ELR (cell line): ENCODE data around the gene PI16.
A peak's percentile ranks its signal among the peaks of the same experiment; 100 is the strongest.

Experiments used
- DNase-seq: peaks from one replicate; pipeline ENCODE4 v3.0.0-alpha.2; 2015; ENCODE audit warnings: low read depth

PI16 gene, protein sequence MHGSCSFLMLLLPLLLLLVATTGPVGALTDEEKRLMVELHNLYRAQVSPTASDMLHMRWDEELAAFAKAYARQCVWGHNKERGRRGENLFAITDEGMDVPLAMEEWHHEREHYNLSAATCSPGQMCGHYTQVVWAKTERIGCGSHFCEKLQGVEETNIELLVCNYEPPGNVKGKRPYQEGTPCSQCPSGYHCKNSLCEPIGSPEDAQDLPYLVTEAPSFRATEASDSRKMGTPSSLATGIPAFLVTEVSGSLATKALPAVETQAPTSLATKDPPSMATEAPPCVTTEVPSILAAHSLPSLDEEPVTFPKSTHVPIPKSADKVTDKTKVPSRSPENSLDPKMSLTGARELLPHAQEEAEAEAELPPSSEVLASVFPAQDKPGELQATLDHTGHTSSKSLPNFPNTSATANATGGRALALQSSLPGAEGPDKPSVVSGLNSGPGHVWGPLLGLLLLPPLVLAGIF

GRCh38 chr6:36954262-36954931 is at the start of gene PI16:
Gene PI16, plus strand, starts transcription at chr6:36954738. Its CDS starts 23 bp downstream, at chr6:36954761.
- no peak for DNase-seq

- DNase-seq = peak; percentile 58
Measured at GRCh38 chr6:36904851-36905393, 49.6 kb upstream of the PI16 start.

- DNase-seq = no peak
Measured at GRCh38 chr6:36906539-36907325, 47.8 kb upstream of the PI16 start.

GRCh38 chr6:36907781-36908180 is 46.8 kb upstream of the PI16 start:
- DNase-seq = no peak

DNA sequence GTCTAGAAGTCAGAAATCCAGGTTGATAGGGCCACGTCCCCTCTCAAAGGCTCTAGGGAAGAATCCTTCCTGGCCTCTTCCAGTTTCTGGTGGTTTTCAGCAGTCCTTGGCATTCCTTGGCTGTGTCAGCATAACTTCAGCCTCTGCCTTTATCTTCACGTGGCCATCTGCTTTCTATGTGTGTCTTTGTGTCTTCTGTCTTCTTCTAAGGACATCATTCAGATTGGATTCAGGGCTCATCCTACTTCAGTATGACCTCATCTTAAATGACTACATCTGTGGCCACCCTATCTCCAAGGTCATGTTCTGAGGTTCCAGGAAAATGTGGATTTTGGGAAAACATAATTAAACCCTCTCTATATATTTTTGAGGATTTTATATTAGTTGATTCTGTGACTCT is 45.8 kb upstream of the PI16 start:
- DNase-seq = no peak

DNA sequence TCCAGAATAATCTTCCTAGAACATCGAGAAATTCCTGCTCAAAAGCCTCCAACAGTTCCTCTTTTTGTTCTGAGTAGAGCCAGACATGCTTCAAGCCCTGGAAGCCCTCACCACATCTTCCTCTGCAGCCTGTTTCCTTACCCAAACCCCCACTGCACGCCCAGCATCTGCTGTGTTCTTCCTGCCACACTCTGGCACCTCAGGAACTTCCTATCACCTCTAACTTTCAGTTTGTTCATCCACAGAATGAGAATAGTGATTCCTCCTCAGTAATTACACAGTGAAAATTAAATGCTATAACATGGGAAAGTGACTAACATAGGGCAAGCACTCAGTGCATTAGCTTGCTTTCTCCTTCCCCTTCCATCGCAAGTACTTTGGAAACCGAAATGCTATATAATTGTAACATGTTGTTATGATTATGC is 42.5 kb upstream of the PI16 start:
- no peak for DNase-seq

DNA sequence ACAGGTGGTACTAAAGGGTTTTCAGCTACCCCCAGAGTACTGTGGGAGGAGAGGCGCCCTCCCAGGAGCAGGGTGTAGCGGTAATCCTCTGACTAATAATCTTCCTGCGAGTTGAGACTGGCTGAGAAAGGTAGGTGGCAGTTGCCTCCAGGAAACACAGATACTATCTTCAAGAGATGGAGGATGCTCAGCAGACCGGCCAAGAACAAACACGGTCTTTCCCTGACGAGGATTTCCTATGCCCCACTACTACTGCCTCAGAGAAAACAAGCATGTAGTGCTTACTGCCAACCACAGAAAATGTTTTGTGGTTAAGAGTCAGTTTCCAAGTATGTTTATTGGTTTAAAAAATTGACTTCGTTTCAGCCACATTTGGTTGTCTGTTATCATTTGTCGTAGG is 42.0 kb upstream of the PI16 start:
- peak; percentile 94 for DNase-seq

DNA sequence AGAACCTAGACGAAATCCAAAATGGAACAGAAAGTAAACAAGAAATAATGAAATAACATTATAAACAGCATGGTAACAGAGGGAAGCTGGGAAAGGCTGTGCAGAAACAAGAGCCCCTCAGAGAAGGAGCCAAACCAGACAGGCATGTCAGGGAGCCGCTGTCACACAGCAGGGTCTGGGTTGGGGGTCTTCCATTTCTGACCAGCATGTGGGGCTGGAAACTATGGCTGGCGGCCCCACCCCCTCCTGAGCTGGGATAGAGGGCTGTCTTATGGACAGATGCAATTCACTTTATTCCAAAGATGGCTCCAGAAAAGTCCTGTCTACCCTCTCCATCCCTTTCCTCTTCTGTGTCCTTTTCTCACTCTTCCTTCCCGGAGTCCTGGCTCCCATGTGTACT is 41.5 kb upstream of the PI16 start:
- no peak for DNase-seq

DNA sequence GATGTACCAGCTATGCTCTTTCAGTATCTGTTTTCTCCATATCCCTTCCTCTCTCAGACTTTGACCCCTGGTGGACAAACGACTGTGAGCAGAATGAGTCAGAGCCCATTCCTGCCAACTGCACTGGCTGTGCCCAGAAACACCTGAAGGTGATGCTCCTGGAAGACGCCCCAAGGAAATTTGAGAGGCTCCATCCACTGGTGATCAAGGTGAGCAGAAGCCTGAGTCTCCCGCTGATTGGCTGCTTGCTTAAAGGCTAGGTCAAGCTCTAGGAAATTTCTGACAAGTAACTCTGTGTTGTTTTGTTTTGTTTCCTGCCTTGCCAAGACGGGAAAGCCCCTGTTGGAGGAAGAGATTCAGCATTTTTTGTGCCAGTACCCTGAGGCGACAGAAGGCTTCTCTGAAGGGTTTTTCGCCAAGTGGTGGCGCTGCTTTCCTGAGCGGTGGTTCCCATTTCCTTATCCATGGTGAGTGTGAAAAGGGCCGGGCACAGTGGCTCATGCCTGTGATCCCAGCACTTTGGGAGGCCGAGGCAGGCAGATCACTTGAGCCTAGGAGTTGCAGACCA is 40.2 kb upstream of the PI16 start:
- DNase-seq = peak; percentile 80

DNA sequence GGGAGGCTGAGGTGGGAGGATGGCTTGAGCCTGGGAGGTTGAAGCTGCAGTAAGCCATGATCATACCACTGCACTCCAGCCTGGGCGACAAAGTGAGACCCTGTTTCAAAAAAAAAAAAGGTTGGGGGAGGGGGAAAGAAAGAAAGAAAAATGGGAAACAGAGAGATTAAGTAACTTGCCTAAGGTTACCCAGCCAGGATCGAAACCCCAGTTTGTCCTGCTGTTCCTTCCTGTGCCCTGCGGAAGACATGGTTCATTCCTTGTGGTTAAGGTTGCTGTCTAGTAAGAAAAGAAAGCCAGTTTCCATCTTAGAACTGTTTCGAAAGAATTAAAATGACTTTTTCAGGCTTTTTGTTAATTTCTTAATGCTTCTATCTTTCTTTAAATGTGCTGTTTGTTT is 38.9 kb upstream of the PI16 start:
- no peak for DNase-seq

DNA sequence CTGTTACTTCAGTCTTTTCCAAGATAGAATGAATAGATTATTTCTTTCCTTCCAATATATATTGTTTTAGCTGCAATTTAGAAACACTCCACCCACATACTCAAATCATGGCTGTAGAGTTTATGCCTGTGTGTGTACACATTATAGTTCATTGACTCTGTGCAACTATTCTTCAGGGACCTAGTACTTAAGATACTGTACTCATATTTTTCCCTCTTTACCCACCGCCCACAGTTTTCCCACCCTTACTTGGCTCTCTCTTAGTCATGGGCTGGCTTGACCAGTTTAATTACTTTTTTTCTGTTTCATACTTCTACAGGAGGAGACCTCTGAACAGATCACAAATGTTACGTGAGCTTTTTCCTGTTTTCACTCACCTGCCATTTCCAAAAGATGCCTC is 38.4 kb upstream of the PI16 start:
- DNase-seq = no peak

GRCh38 chr6:36917541-36918193 is 36.9 kb upstream of the PI16 start:
- DNase-seq = no peak

DNA sequence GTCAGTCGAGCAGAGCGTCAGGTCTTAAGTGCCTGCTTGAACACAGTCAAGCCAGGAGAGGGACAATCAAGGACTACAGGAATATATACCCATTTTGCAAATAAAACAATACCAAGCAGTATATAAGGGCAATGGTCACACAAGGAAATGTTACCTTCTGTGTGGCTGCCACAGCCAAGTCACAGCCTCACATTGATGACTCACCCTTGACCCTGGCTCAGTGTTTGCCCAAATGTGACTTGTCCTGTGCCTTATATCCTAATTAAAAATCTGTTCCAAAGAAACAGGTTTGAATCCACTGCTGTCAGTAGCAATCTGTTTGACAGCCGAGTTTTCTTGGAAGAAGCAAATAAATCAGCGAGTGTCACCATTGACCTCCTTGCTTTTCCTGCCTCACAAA is 34.5 kb upstream of the PI16 start:
- DNase-seq = no peak

DNA sequence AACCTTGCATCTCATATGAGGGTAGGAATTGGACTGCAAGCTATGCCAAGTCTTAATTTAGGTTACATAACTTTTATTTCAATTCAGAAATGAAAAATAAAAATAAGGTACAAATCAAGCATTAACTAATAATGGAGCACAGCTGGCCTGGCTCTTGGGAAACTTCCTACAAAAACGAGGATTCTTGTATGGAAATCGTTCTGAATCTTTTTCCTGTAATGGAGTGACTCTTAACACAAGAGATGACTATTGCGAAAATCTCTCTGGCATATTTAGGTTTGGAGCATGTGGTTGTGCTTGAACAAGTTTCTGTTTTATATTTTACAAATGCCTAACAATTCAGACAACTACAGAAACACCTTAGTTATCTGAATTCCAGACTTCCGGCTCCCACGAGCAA is 34.0 kb upstream of the PI16 start:
- DNase-seq = no peak

DNA sequence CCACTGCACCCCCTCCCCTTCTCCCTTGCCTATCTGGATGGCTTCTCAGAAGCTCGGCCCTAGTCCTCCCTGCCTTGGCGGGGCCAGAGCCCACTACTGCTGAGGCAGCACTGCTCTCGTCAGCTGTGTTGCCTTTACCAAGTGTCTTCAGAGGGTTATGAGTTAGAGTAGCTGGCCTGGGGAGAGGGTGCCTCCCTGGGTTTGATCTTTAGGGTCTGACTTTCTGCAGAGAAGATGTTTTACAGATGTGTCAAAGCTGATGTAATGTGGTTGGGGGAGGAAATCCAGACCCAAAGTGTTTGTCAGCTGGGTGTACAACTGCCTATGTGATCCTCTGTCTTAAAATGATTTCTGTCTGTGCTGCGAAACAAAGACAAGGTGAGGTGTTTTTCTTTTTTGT is 30.4 kb upstream of the PI16 start:
- DNase-seq = peak; percentile 28

- no peak for DNase-seq
Measured at GRCh38 chr6:36924778-36925374, 29.7 kb upstream of the PI16 start.

DNA sequence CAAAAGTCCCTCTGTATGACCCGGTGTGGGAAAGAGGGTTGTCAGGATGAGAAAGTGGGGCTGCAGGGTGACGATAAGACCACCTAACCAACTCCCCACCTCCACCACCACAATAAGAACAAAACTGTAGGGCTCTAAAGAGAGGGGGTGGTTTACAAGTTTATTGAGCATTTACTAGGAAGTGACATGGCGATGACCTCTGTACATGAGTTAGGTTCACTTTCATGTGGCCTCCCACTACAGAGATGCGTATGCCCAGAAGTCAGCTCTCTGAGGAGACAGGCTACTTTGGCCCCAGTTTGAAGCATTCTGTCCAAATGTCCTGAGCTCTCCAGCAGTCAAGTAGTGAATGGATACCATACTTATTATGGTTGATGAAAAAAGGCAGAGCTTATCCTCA is 28.7 kb upstream of the PI16 start:
- DNase-seq = no peak

GRCh38 chr6:36926708-36927513 is 27.6 kb upstream of the PI16 start:
- DNase-seq = no peak

- DNase-seq = no peak
Measured at GRCh38 chr6:36927691-36928546, 26.6 kb upstream of the PI16 start.
